Lung (tissue), 12 donors: ENCODE results near the gene FYB1. TPM values are rescaled to one million over a fixed set of nuclear protein-coding genes. Genes with fewer than 3 reads are reported as not detected.
"Not testable (repeated sequence)": the region's sequence is repeated elsewhere in the genome, so short reads cannot be mapped to it uniquely, and the experiment has no call there.

Experiments used
- ATAC-seq: fragments of 200-7000 bp; cut with Tn5 transposase; one replicate; pipeline ENCODE4 v1.9.1; 2020; ENCODE audit warnings: moderate number of reproducible peaks; ENCODE audit not compliant: insufficient read depth, low FRiP score
- DNase-seq, 3 donors: peaks; one replicate each; pipeline ENCODE4 v3.0.0-alpha.2; 2013 to 2017
- H3K27ac ChIP-seq, 2 donors: one replicate each; pipeline ENCODE4 v1.5.1; 2013; ENCODE audit warnings: mild to moderate bottlenecking in 2 of 2, moderate library complexity in 2 of 2, control low read depth in 1 of 2, inconsistent platforms in 1 of 2, low read depth in 1 of 2, low read length in 1 of 2
- H3K27me3 ChIP-seq, 3 donors: one replicate each; pipeline ENCODE4 v1.5.1; 2013; ENCODE audit warnings: low read length in 2 of 3; ENCODE audit not compliant: control insufficient read depth in 3 of 3, insufficient read depth in 3 of 3
- H3K36me3 ChIP-seq, 4 donors: one replicate each; pipeline ENCODE4 v1.5.1; 2013; ENCODE audit warnings: low read length in 4 of 4, mild to moderate bottlenecking in 1 of 4, moderate library complexity in 1 of 4; ENCODE audit not compliant: control insufficient read depth in 4 of 4, insufficient read depth in 4 of 4
- H3K4me1 ChIP-seq, 5 donors: one replicate each; pipeline ENCODE4 v1.5.1; 2013; ENCODE audit warnings: low read length in 5 of 5, mild to moderate bottlenecking in 2 of 5, moderate library complexity in 1 of 5; ENCODE audit not compliant: control insufficient read depth in 5 of 5, insufficient read depth in 5 of 5
- H3K4me3 ChIP-seq: one replicate; pipeline ENCODE4 v1.5.1; 2013; ENCODE audit warnings: mild to moderate bottlenecking, control low read depth, moderate library complexity
- H3K9ac ChIP-seq, 2 donors: one replicate each; pipeline ENCODE4 v1.5.1; 2013; ENCODE audit warnings: low read length in 2 of 2, control low read depth in 1 of 2; ENCODE audit not compliant: insufficient read depth in 1 of 2
- H3K9me3 ChIP-seq, 4 donors: one replicate each; pipeline ENCODE4 v1.5.1; 2013; ENCODE audit warnings: low read length in 3 of 4, mild to moderate bottlenecking in 1 of 4, moderate library complexity in 1 of 4; ENCODE audit not compliant: control insufficient read depth in 4 of 4, insufficient read depth in 3 of 4
- CTCF ChIP-seq: IDR thresholded peaks from 2 replicates; pipeline ENCODE4 v1.5.1; 2012; ENCODE audit warnings: mild to moderate bottlenecking; ENCODE audit errors: control extremely low read depth, extremely low read depth
- WGBS, 2 donors: extraction: QIAGEN DNeasy Blood & Tissue Kit; methylation state at CpG; one replicate each; pipeline ENCODE4 v1.1.7; 2013; 5-methylcytosine and 5-hydroxymethylcytosine counted together
- polyA plus RNA-seq, 2 donors: library from polyadenylated mRNA; stranded (reverse); fragments of 200-250 nt; gene quantifications; one replicate each; pipeline ENCODE4 v1.2.1, GENCODE V29; 2013
- total RNA-seq, 2 donors: library from RNA; depleted of rRNA in 1 of 2; stranded (reverse); fragments of >200 nt in 1 of 2; gene quantifications; one replicate each; pipeline ENCODE4 v1.2.1, GENCODE V29; 2014 to 2021
- donor health status: control.
- donor health status: control.
- donor health status: Bipolar disorder and iron deficiency.
- donor health status: healthy.
- donor health status: DM: yes; HTN: yes; CAD: no.

Gene FYB1
- total and polyA plus RNA-seq, 4 donors, result 4.5 to 51.4 (median 32.5) TPM

- Histone ChIP-seq H3K4me1 (peaks cover 0 to 10% (median 0%) of the 10 kb centered on the region in 5 donors), H3K27me3 (peaks cover 0 to 1% (median 0%) of the 10 kb centered on the region in 3 donors), H3K27ac (no peak overlapping the region), H3K9ac (no peak overlapping the region), H3K4me3 (no peak overlapping the region), H3K36me3 (no peaks in the 10 kb centered on the region), H3K9me3 (no peaks in the 10 kb centered on the region)
- ATAC-seq (no peak), DNase-seq (no peak)
- 76 to 77% methylated on average over 7 of the region's 7 CpGs for WGBS, 2 donors
- no peak for TF ChIP-seq CTCF
Observed at GRCh38 chr5:39186722-39187539, 32.4 kb downstream of the FYB1 start.

- 90 to 94% methylated on average over 2 of the region's 2 CpGs for WGBS, 2 donors
- Histone ChIP-seq H3K9me3 (no peaks in the 10 kb centered on the region), H3K27me3 (peaks cover 0 to 2% (median 0%) of the 10 kb centered on the region in 3 donors), H3K4me3 (no peak overlapping the region), H3K36me3 (no peaks in the 10 kb centered on the region), H3K27ac (no peak overlapping the region), H3K9ac (no peak overlapping the region), H3K4me1 (peaks cover 0 to 10% (median 0%) of the 10 kb centered on the region in 5 donors)
- no peak for TF ChIP-seq CTCF
- ATAC-seq (no peak), DNase-seq (no peak)
Observed at GRCh38 chr5:39186289-39186688, 33.1 kb downstream of the FYB1 start.

GRCh38 chr5:39185761-39186160 lies 33.6 kb downstream of the FYB1 start:
- H3K27me3 ChIP-seq, result peaks cover 0 to 2% (median 0%) of the 10 kb centered on the region in 3 donors
- H3K9me3 ChIP-seq, result no peaks in the 10 kb centered on the region
- WGBS, 2 donors, result 85 to 89% methylated on average over 9 of the region's 9 CpGs
- H3K27ac ChIP-seq, result no peak overlapping the region
- no peak for TF ChIP-seq CTCF
- ATAC-seq (no peak), DNase-seq (no peak)
- no peak overlapping the region for H3K9ac ChIP-seq
- H3K4me3 ChIP-seq, result no peak overlapping the region
- no peaks in the 10 kb centered on the region for H3K36me3 ChIP-seq
- peaks cover 0 to 10% (median 0%) of the 10 kb centered on the region in 5 donors for H3K4me1 ChIP-seq

- not testable (repeated sequence) for H3K36me3 ChIP-seq, DNase-seq, ATAC-seq, H3K4me1 ChIP-seq, H3K4me3 ChIP-seq, H3K27me3 ChIP-seq, H3K9me3 ChIP-seq, H3K9ac ChIP-seq, H3K27ac ChIP-seq
- 55 to 82% methylated on average over 3 of the region's 3 CpGs for WGBS, 2 donors
Observed at GRCh38 chr5:39179561-39179960, 39.8 kb downstream of the FYB1 start.
